ENCODE measurements around the gene CPXM2.
"Not testable (repeated sequence)": the region's sequence is repeated elsewhere in the genome, so short reads cannot be mapped to it uniquely, and the experiment has no call there.

CPXM2 gene

DNA sequence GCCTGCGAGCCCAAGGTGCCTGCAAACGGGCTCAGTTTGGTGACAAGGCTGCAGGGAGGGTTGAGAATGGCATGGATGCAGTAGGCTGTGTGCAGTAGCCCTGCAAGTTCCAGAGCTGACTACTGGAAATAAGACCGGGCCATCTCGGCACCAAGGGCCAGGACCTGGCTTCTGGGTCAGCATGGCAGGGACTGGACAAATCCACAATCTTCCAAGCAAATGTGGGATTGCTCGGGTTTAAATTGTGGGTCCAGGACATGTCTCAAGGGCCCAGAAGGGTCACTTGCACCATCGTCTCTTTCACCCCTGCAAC lies 147.4 kb downstream of the CPXM2 start:
- Histone ChIP-seq H3K9me3 (ENCODE audit: low read length) (no peaks in the 10 kb centered on the region), H3K4me3 (ENCODE audit: low read depth in 1 of 2, low read length in 2 of 2) (no peak overlapping the region), H3K27me3 (ENCODE audit: control insufficient read depth in 1 of 2, insufficient read depth in 2 of 2, low read length in 2 of 2) (no peaks in the 10 kb centered on the region), H3K27ac (ENCODE audit: low read depth, low read length) (no peak overlapping the region), H3K9ac (ENCODE audit: low read length) (no peak overlapping the region), H3K4me1 (ENCODE audit: insufficient read depth, low read length) (peaks cover 35% of the 10 kb centered on the region), H3K36me3 (ENCODE audit: insufficient read depth, low read length) (peaks cover 22% of the 10 kb centered on the region)

DNA sequence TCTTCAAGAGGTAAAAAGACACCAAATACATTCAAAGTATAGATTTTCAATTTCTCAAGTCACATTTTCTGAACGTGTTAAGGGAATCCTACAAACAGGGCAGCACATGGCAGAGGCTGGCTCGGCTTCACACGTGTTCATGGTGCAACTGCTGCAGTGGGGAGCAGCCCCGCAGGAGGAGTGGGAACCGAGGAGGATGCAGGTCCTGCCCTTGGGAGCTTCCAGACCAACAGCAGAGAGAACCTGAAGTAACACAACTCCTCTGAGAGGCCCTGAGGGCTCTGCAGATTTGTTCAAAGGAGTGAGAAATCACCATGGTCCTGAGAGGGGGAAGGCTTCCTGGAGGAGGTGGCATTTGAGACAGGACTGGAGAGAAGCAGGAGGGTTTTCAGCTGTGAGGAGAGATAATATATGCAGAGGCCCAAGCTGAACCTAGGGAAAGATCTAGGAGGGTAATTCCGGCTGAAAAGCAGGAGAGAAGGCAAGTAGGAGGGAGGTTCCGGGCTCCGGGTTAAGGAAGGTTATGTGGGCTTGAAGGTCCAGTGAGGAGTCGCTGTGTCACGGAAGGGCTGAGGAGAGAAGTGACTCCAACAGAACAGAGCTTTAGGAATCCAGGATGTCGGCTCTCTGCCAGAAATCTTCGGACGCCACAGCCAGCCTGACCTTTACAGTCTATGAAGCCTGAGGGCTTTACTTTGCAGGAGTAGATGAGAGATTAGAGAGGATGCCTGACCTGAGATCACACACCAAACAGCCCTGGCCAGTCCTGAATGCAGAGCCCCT lies 148.0 kb downstream of the CPXM2 start:
- H3K27ac ChIP-seq (ENCODE audit: low read depth, low read length), result no peak overlapping the region
- H3K4me3 ChIP-seq (ENCODE audit: low read depth in 1 of 2, low read length in 2 of 2), result no peak overlapping the region

DNA sequence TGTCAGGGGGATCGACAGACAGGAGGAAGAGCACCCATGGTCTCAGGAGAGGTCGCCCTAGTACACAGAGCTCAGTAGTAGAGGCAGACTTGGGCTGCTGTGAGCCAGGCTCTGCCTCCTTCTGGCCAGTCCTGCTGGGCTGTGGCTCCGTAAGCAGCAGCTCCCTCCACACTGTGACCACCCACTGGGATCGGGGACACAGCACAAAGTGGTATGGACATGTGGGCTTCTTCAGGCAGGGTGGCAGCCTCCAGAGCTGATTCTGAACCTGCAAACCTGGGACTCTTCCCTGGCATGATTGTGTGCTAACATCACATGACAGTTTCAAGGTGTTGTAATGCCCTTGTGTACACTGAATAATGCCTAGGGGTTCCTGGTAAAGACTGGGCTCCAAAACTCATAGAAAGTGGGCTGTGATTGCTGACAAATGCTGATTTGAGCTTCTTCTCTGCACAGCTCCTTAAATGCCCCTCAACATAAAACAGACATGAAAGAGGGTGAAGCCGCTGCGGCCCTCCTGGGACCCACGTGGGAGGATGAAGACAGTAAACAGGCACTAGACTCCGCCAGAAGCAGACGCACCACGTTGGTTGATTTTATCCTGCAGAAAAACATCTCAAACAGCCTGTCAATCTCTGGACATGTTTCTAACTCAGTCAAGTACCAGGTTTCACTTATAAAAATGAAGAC lies 148.7 kb downstream of the CPXM2 start:
- no peak overlapping the region for H3K27ac ChIP-seq (ENCODE audit: low read depth, low read length)
- H3K9ac ChIP-seq (ENCODE audit: low read length), result no peak overlapping the region
- no peaks in the 10 kb centered on the region for H3K27me3 ChIP-seq (ENCODE audit: control insufficient read depth in 1 of 2, insufficient read depth in 2 of 2, low read length in 2 of 2)
- H3K4me3 ChIP-seq (ENCODE audit: low read depth in 1 of 2, low read length in 2 of 2), result no peak overlapping the region
- no peaks in the 10 kb centered on the region for H3K9me3 ChIP-seq (ENCODE audit: low read length)
- H3K4me1 ChIP-seq (ENCODE audit: insufficient read depth, low read length), result peaks cover 35% of the 10 kb centered on the region
- peaks cover 9% of the 10 kb centered on the region for H3K36me3 ChIP-seq (ENCODE audit: insufficient read depth, low read length)

More for the DNA sequence above, 148.0 kb downstream of the CPXM2 start:
- Histone ChIP-seq H3K9me3 (ENCODE audit: low read length) (no peaks in the 10 kb centered on the region), H3K4me1 (ENCODE audit: insufficient read depth, low read length) (peaks cover 35% of the 10 kb centered on the region), H3K9ac (ENCODE audit: low read length) (no peak overlapping the region), H3K36me3 (ENCODE audit: insufficient read depth, low read length) (peaks cover 17% of the 10 kb centered on the region), H3K27me3 (ENCODE audit: control insufficient read depth in 1 of 2, insufficient read depth in 2 of 2, low read length in 2 of 2) (no peaks in the 10 kb centered on the region)

- Histone ChIP-seq H3K27ac (ENCODE audit: low read depth, low read length) (no peak overlapping the region), H3K9me3 (ENCODE audit: low read length) (no peaks in the 10 kb centered on the region), H3K36me3 (ENCODE audit: insufficient read depth, low read length) (no peaks in the 10 kb centered on the region), H3K27me3 (ENCODE audit: control insufficient read depth in 1 of 2, insufficient read depth in 2 of 2, low read length in 2 of 2) (no peaks in the 10 kb centered on the region), H3K9ac (ENCODE audit: low read length) (no peak overlapping the region), H3K4me1 (ENCODE audit: insufficient read depth, low read length) (peaks cover 32% of the 10 kb centered on the region), H3K4me3 (ENCODE audit: low read depth in 1 of 2, low read length in 2 of 2) (no peak overlapping the region)
Measured at GRCh38 chr10:123741711-123742110, 149.9 kb downstream of the CPXM2 start.

DNA sequence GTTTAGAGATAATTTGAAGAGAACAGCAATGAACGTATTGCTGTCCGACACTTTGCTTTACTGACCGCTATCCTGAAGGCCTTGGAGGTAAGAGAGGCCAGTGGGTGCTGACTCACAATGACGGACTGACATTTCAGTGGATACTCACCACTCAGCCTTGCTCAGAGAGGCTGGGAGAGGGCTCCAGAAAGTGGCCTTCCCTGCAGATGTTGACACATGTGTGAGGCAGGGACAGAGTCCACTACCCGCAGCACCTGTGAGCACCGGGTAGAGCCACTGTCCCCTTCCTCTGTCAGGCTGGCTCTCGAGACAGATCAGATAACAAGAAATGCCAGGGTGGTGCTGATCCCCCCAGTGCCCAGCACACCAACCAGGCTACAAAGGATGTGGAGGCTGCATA lies 150.5 kb downstream of the CPXM2 start:
- peaks cover 27% of the 10 kb centered on the region for H3K4me1 ChIP-seq (ENCODE audit: insufficient read depth, low read length)
- H3K4me3 ChIP-seq (ENCODE audit: low read depth in 1 of 2, low read length in 2 of 2), result no peak overlapping the region
- H3K27me3 ChIP-seq (ENCODE audit: control insufficient read depth in 1 of 2, insufficient read depth in 2 of 2, low read length in 2 of 2), result no peaks in the 10 kb centered on the region
- no peaks in the 10 kb centered on the region for H3K9me3 ChIP-seq (ENCODE audit: low read length)
- no peaks in the 10 kb centered on the region for H3K36me3 ChIP-seq (ENCODE audit: insufficient read depth, low read length)
- no peak overlapping the region for H3K9ac ChIP-seq (ENCODE audit: low read length)
- no peak overlapping the region for H3K27ac ChIP-seq (ENCODE audit: low read depth, low read length)

DNA sequence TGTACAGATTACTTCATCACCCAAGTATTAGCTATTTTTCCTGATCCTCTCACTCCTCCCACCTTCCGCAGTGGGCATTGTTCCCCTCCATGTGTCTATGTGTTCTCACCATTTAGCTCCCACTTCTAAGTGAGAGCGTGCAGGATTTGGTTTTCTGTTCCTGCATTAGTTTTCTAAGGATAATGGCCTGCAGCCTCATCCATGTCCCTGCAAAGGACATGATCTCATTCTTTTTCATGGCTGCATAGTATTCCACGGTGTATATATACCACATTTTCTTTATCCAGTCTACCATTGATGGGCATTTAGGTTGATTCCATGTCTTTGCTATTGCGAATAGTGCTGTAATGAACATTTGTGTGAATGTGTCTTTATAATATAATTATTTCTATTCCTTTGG lies 154.7 kb downstream of the CPXM2 start:
- not testable (repeated sequence) for H3K9me3 ChIP-seq (ENCODE audit: low read length); H3K27ac ChIP-seq (ENCODE audit: low read depth, low read length); H3K4me1 ChIP-seq (ENCODE audit: insufficient read depth, low read length); H3K4me3 ChIP-seq (ENCODE audit: low read depth in 1 of 2, low read length in 2 of 2); H3K27me3 ChIP-seq (ENCODE audit: control insufficient read depth in 1 of 2, insufficient read depth in 2 of 2, low read length in 2 of 2); H3K9ac ChIP-seq (ENCODE audit: low read length); H3K36me3 ChIP-seq (ENCODE audit: insufficient read depth, low read length)

GRCh38 chr10:123729523-123729922 lies 162.1 kb downstream of the CPXM2 start:
- no peak overlapping the region for H3K4me3 ChIP-seq (ENCODE audit: low read depth in 1 of 2, low read length in 2 of 2)
- H3K36me3 ChIP-seq (ENCODE audit: insufficient read depth, low read length), result no peaks in the 10 kb centered on the region
- no peaks in the 10 kb centered on the region for H3K9me3 ChIP-seq (ENCODE audit: low read length)
- H3K27me3 ChIP-seq (ENCODE audit: control insufficient read depth in 1 of 2, insufficient read depth in 2 of 2, low read length in 2 of 2), result no peaks in the 10 kb centered on the region
- no peak overlapping the region for H3K9ac ChIP-seq (ENCODE audit: low read length)
- H3K27ac ChIP-seq (ENCODE audit: low read depth, low read length), result no peak overlapping the region
- no peaks in the 10 kb centered on the region for H3K4me1 ChIP-seq (ENCODE audit: insufficient read depth, low read length)

DNA sequence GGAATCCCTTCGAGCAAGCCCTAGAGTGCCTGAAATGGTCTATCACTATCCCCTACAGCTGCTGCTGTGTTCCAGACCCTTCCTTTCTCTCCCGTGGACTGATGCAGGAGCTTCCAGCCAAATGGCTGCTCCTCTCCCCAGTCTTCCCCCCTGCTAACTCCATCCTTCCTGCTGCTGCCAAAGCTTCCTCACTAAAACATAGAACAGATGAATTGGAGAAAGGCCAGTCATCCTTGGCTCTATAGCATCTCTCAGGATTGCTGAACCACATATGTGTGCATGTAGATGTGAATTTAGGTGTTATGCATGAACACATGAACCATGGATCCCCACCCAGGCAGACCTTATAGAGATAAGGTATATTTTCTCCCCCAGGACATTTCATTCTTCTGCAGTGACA lies 164.8 kb downstream of the CPXM2 start:
- Histone ChIP-seq H3K9me3 (ENCODE audit: low read length) (no peaks in the 10 kb centered on the region), H3K4me1 (ENCODE audit: insufficient read depth, low read length) (no peaks in the 10 kb centered on the region), H3K27ac (ENCODE audit: low read depth, low read length) (no peak overlapping the region), H3K4me3 (ENCODE audit: low read depth in 1 of 2, low read length in 2 of 2) (no peak overlapping the region), H3K27me3 (ENCODE audit: control insufficient read depth in 1 of 2, insufficient read depth in 2 of 2, low read length in 2 of 2) (no peaks in the 10 kb centered on the region), H3K36me3 (ENCODE audit: insufficient read depth, low read length) (no peaks in the 10 kb centered on the region), H3K9ac (ENCODE audit: low read length) (no peak overlapping the region)

GRCh38 chr10:123726381-123726780 lies 165.2 kb downstream of the CPXM2 start:
- no peak overlapping the region for H3K4me3 ChIP-seq (ENCODE audit: low read depth in 1 of 2, low read length in 2 of 2)
- H3K27me3 ChIP-seq (ENCODE audit: control insufficient read depth in 1 of 2, insufficient read depth in 2 of 2, low read length in 2 of 2), result no peaks in the 10 kb centered on the region
- H3K36me3 ChIP-seq (ENCODE audit: insufficient read depth, low read length), result no peaks in the 10 kb centered on the region
- H3K9me3 ChIP-seq (ENCODE audit: low read length), result no peaks in the 10 kb centered on the region
- no peaks in the 10 kb centered on the region for H3K4me1 ChIP-seq (ENCODE audit: insufficient read depth, low read length)
- no peak overlapping the region for H3K9ac ChIP-seq (ENCODE audit: low read length)
- H3K27ac ChIP-seq (ENCODE audit: low read depth, low read length), result no peak overlapping the region

DNA sequence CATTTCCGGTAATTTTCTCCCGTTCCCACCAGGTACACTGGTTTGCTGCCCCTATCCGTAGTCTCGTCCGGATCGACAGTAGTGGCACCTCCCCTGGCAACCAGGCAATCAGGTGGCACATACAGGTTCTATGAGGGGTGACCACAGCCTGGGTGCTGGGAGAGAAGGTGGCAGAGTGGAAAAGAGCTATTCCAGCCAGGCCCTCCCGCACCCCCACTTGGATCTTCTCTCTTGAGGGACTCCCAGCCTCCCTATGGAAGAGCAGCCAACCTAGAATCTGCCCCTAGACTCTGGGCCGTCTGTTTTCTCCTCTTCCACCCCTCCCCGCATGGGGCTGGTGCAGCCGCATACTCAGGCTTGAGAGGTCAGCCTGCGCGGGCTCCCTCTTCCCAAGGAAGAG lies 166.9 kb downstream of the CPXM2 start:
- Histone ChIP-seq H3K36me3 (ENCODE audit: insufficient read depth, low read length) (no peaks in the 10 kb centered on the region), H3K9ac (ENCODE audit: low read length) (no peak overlapping the region), H3K4me3 (ENCODE audit: low read depth in 1 of 2, low read length in 2 of 2) (no peak overlapping the region), H3K4me1 (ENCODE audit: insufficient read depth, low read length) (no peaks in the 10 kb centered on the region), H3K27me3 (ENCODE audit: control insufficient read depth in 1 of 2, insufficient read depth in 2 of 2, low read length in 2 of 2) (no peaks in the 10 kb centered on the region), H3K9me3 (ENCODE audit: low read length) (no peaks in the 10 kb centered on the region), H3K27ac (ENCODE audit: low read depth, low read length) (no peak overlapping the region)

- H3K27me3 ChIP-seq (ENCODE audit: control insufficient read depth in 1 of 2, insufficient read depth in 2 of 2, low read length in 2 of 2), result no peaks in the 10 kb centered on the region
- no peak overlapping the region for H3K27ac ChIP-seq (ENCODE audit: low read depth, low read length)
- H3K9me3 ChIP-seq (ENCODE audit: low read length), result no peaks in the 10 kb centered on the region
- H3K36me3 ChIP-seq (ENCODE audit: insufficient read depth, low read length), result no peaks in the 10 kb centered on the region
- H3K4me1 ChIP-seq (ENCODE audit: insufficient read depth, low read length), result no peaks in the 10 kb centered on the region
- no peak overlapping the region for H3K4me3 ChIP-seq (ENCODE audit: low read depth in 1 of 2, low read length in 2 of 2)
- no peak overlapping the region for H3K9ac ChIP-seq (ENCODE audit: low read length)
Measured at GRCh38 chr10:123722351-123722750, 169.3 kb downstream of the CPXM2 start.
